Spleen (tissue), 7 donors: ENCODE measurements around the gene ATP2B2.

Source experiments
- POLR2A ChIP-seq, 3 donors: fragments of 450-650 bp; IDR thresholded peaks; one replicate each; pipeline ENCODE4 v1.5.1; 2017; ENCODE audit warnings: antibody characterized with exemption in 3 of 3, mild to moderate bottlenecking in 1 of 3
- POLR2AphosphoS5 ChIP-seq, 3 donors: sonication (generic); formaldehyde crosslinking; IDR thresholded peaks; one replicate each; pipeline ENCODE4 v1.5.1; 2017; ENCODE audit warnings: antibody characterized with exemption in 3 of 3
- TF ChIP-seq, protein P1 (sequence below), 11 experiments: fragments of 200-600 bp in 7 of 11; fragments of 450-650 bp in 4 of 11; sonication (generic) in 4 of 11; IDR thresholded peaks in 8 of 11; conservative IDR thresholded peaks in 3 of 11; 1 replicate in 7 of 11; 2 replicates in 4 of 11; pipeline versions ENCODE4 v1.4.0 to v1.8.0; 2016 to 2021; ENCODE audit warnings: antibody characterized with exemption in 11 of 11, inconsistent platforms in 4 of 11, mild to moderate bottlenecking in 1 of 11
- donor health status: DM: no; HTN: no; CAD: no; lungs with moderate emphysema.
- donor health status: DM: no; HTN: no; CAD: no.
- donor health status: DM: no; HTN: no; CAD: no.

DNA sequence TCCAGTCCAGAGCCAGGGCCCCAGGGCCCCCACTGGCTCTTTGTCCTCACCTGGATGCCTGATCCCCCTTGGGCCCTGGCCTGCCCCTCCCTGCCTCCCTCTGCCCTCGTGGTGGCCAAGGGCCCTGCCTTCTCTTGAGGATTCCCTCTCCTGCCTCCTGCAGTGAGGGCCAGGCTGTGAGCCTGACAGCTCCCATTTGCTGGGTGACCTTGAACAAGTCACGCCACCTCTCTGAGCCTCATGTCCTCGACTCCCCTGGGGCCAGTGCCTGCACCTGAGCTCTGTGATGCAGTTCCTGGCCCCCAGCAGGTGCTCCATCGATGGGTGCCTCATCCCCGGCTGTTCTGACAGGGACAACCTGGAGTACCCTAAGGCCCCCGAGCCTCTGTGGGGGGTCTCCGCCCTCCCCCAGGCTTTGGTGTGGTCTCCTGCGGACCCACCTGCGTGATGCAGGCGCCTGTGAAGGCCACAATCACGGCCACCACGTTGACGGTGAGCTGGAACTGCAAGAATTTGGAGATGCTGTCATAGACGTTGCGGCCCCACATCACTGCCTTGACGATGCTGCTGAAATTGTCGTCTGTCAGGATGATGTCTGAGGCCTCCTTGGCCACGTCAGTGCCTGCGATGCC, 160.3 kb downstream of the ATP2B2 start:
- TF ChIP-seq, protein P1, sequence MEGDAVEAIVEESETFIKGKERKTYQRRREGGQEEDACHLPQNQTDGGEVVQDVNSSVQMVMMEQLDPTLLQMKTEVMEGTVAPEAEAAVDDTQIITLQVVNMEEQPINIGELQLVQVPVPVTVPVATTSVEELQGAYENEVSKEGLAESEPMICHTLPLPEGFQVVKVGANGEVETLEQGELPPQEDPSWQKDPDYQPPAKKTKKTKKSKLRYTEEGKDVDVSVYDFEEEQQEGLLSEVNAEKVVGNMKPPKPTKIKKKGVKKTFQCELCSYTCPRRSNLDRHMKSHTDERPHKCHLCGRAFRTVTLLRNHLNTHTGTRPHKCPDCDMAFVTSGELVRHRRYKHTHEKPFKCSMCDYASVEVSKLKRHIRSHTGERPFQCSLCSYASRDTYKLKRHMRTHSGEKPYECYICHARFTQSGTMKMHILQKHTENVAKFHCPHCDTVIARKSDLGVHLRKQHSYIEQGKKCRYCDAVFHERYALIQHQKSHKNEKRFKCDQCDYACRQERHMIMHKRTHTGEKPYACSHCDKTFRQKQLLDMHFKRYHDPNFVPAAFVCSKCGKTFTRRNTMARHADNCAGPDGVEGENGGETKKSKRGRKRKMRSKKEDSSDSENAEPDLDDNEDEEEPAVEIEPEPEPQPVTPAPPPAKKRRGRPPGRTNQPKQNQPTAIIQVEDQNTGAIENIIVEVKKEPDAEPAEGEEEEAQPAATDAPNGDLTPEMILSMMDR (IDR thresholded peaks at IDR 0.05 in 8 of 11, conservative IDR thresholded peaks at IDR 0.05 in 3 of 11), result no peak
- TF ChIP-seq POLR2AphosphoS5 (IDR thresholded peaks at IDR 0.05), result no peak
- no peak for TF ChIP-seq POLR2A (IDR thresholded peaks at IDR 0.05)
